A549 (cell line): ENCODE results near the gene GSTP1. TPM values are rescaled to one million over a fixed set of nuclear protein-coding genes. Genes with fewer than 3 reads are reported as not detected.
"Not testable (repeated sequence)": the region's sequence is repeated elsewhere in the genome, so short reads cannot be mapped to it uniquely, and the experiment has no call there.

Experiments used
- ATAC-seq, 2 experiments: fragments of 200-7000 bp in 1 of 2; fragments of >200 bp in 1 of 2; cut with Nextera tagmentation in 1 of 2; cut with Tn5 transposase in 1 of 2; 3 replicates each; pipeline versions ENCODE4 v1.8.0 to v1.9.1; 2018 to 2020; ENCODE audit warnings: mild to moderate bottlenecking in 1 of 2, moderate library complexity in 1 of 2
- CTCF ChIA-PET: fragments of 300-600 bp; sonication (Branson Sonifier 250); formaldehyde crosslinking; extraction: SDS; loops from one replicate; lab custom pipeline; 2021; ENCODE audit warnings: antibody characterized with exemption, inconsistent platforms; lab: Yijun Ruan, JAX
- POLR2A ChIA-PET: fragments of 350-600 bp; formaldehyde crosslinking; extraction: SDS; loops from one replicate; lab custom pipeline; 2021; ENCODE audit warnings: antibody characterized with exemption, inconsistent platforms; lab: Yijun Ruan, JAX
- DNase-seq, 2 experiments: peaks; one replicate each; pipeline versions ENCODE4 v3.0.0 to v3.0.0-alpha.2; 2011 to 2016; ENCODE audit warnings: low read depth in 1 of 2, low spot score in 1 of 2
- FAIRE-seq: peaks from 2 replicates; lab custom pipeline; 2011; peaks lifted over from hg19 to GRCh38; lab: Jason Lieb, UNC
- H3K27ac ChIP-seq, 2 experiments: fragments of >200 bp; sonication (Bioruptor Twin); formaldehyde crosslinking; 3 replicates each; pipeline ENCODE4 v1.5.1; 2016 to 2017
- H3K4me1 ChIP-seq: fragments of >200 bp; sonication (Bioruptor Twin); formaldehyde crosslinking; 3 replicates; pipeline ENCODE4 v1.6.1; 2016
- H3K4me2 ChIP-seq: fragments of >200 bp; sonication (Bioruptor Twin); formaldehyde crosslinking; 3 replicates; pipeline ENCODE4 v1.6.1; 2016
- H3K4me3 ChIP-seq: fragments of >200 bp; sonication (Bioruptor Twin); formaldehyde crosslinking; 3 replicates; pipeline ENCODE4 v1.5.1; 2016
- H3K9me3 ChIP-seq: fragments of >200 bp; sonication (Bioruptor Twin); formaldehyde crosslinking; 3 replicates; pipeline ENCODE4 v1.6.1; 2016
- EHMT2 ChIP-seq: fragments of 200-600 bp; sonication (generic); IDR thresholded peaks from 2 replicates; pipeline ENCODE4 v1.6.1; 2016; ENCODE audit warnings: antibody characterized with exemption, low read depth, mild to moderate bottlenecking, moderate library complexity
- EP300 ChIP-seq, 2 experiments: fragments of >200 bp; sonication (Bioruptor Twin); formaldehyde crosslinking; IDR thresholded peaks; 2 replicates in 1 of 2; 3 replicates in 1 of 2; pipeline ENCODE4 v1.6.1; 2016 to 2017
- FOSB ChIP-seq: fragments of 250-450 bp; sonication (Bioruptor Pico); IDR thresholded peaks from 2 replicates; pipeline ENCODE4 v1.5.0; 2020; ENCODE audit warnings: mild to moderate bottlenecking, moderate library complexity
- GATA3 ChIP-seq: IDR thresholded peaks from 2 replicates; pipeline ENCODE4 v1.6.1; 2012; ENCODE audit warnings: borderline replicate concordance
- HDAC2 ChIP-seq: fragments of 200-600 bp; sonication (generic); IDR thresholded peaks from 2 replicates; pipeline ENCODE4 v1.6.1; 2016
- HMGXB4 ChIP-seq: fragments of 250-450 bp; sonication (Bioruptor Pico); IDR thresholded peaks from 2 replicates; pipeline ENCODE4 v1.5.0; 2021; ENCODE audit warnings: mild to moderate bottlenecking, moderate library complexity, borderline replicate concordance
- HOXB13 ChIP-seq: fragments of 250-450 bp; sonication (Bioruptor Pico); IDR thresholded peaks from 2 replicates; pipeline ENCODE4 v1.5.0; 2020; ENCODE audit warnings: low read depth, mild to moderate bottlenecking, moderate library complexity
- KDM5A ChIP-seq: fragments of 200-600 bp; sonication (generic); IDR thresholded peaks from 2 replicates; pipeline ENCODE4 v1.6.1; 2016; ENCODE audit warnings: antibody characterized with exemption, mild to moderate bottlenecking
- NFE2L2 ChIP-seq: fragments of 150-350 bp; conservative IDR thresholded peaks from 2 replicates; pipeline ENCODE4 v1.6.1; 2014; ENCODE audit warnings: low read length
- NPAS2 ChIP-seq: fragments of 250-450 bp; sonication (Bioruptor Pico); IDR thresholded peaks from 2 replicates; pipeline ENCODE4 v1.8.0; 2022; ENCODE audit warnings: mild to moderate bottlenecking, moderate library complexity, borderline replicate concordance
- NR3C1 ChIP-seq: fragments of >200 bp; sonication (Bioruptor Twin); formaldehyde crosslinking; IDR thresholded peaks from 3 replicates; pipeline ENCODE4 v1.6.1; 2017
- PHF8 ChIP-seq: fragments of 200-600 bp; sonication (generic); IDR thresholded peaks from 2 replicates; pipeline ENCODE4 v1.6.1; 2016; ENCODE audit warnings: low read depth, mild to moderate bottlenecking, antibody characterized with exemption, moderate library complexity, borderline replicate concordance
- RAD21 ChIP-seq, 2 experiments: fragments of >200 bp in 1 of 2; sonication (Bioruptor Twin) in 1 of 2; formaldehyde crosslinking in 1 of 2; IDR thresholded peaks in 1 of 2; conservative IDR thresholded peaks in 1 of 2; 2 replicates in 1 of 2; 3 replicates in 1 of 2; pipeline ENCODE4 v1.6.1; 2012 to 2018; ENCODE audit warnings: inconsistent platforms in 1 of 2
- SREBF2 ChIP-seq: fragments of 450-650 bp; IDR thresholded peaks from 2 replicates; pipeline ENCODE4 v1.6.1; 2014; ENCODE audit warnings: mild to moderate bottlenecking, moderate library complexity
- USF2 ChIP-seq: fragments of 450-650 bp; IDR thresholded peaks from 2 replicates; pipeline ENCODE4 v1.6.1; 2014; ENCODE audit warnings: antibody characterized with exemption
- ZFP36 ChIP-seq: fragments of 450-650 bp; IDR thresholded peaks from 2 replicates; pipeline ENCODE4 v1.6.1; 2014; ENCODE audit warnings: borderline replicate concordance; ENCODE audit not compliant: partially characterized antibody
- ZNF302 ChIP-seq: fragments of 250-450 bp; sonication (Bioruptor Pico); IDR thresholded peaks from 2 replicates; pipeline ENCODE4 v1.9.0; 2021; ENCODE audit warnings: inconsistent platforms, mild to moderate bottlenecking, moderate library complexity
- WGBS: methylation state at CpG from one replicate; pipeline ENCODE4 v1.1.6; 2017; ENCODE audit errors: missing lambda C conversion rate; 5-methylcytosine and 5-hydroxymethylcytosine counted together
- polyA plus RNA-seq, 4 experiments: library from polyadenylated mRNA; depleted of rRNA in 3 of 4; stranded (reverse); fragments of >200 nt; fragmentation: RNase III in 1 of 4; extraction: RNeasy Plus Mini Kit Qiagen cat#74134 plus additional on column Dnase treatment in 1 of 4; gene quantifications; 2 replicates in 3 of 4; 3 replicates in 1 of 4; pipeline ENCODE4 v1.2.3, GENCODE V29; 2011 to 2017

GSTP1 gene
- polyA plus RNA-seq, 2 of the 4 experiments (the other 2 are of a cell fraction), result 991 to 1,034 TPM

GRCh38 chr11:67593565-67593905, 9.9 kb downstream of the GSTP1 start (continued):
- TF ChIP-seq NPAS2 (CRISPR knock-in tag) (no peak), HMGXB4 (CRISPR knock-in tag) (no peak), RAD21 (conservative IDR thresholded peaks at IDR 0.05 in 1 of 2, IDR thresholded peaks at IDR 0.05 in 1 of 2) (no peak), NFE2L2 (no peak), NR3C1 (no peak), KDM5A (no peak), FOSB (CRISPR knock-in tag) (no peak)

GRCh38 chr11:67594480-67594879, 10.9 kb downstream of the GSTP1 start:
- no peak for DNase-seq
- ATAC-seq, result no peak
- no peak overlapping the region for H3K4me2 ChIP-seq
- no peaks in the 10 kb centered on the region for H3K4me1 ChIP-seq
- WGBS, result 49% methylated on average over 3 of the region's 3 CpGs
- CTCF ChIA-PET, result interaction anchor here (1.4 to 1.9 kb wide), 4 partner anchors 8 to 35 kb away, joined by 3 to 7 read pairs (median 4); partner anchors contain the start of gene NUDT8
- H3K4me3 ChIP-seq, result no peak overlapping the region
- H3K27ac ChIP-seq, result no peak overlapping the region
- POLR2A ChIA-PET, result no interaction called here
- no peak for FAIRE-seq
- peaks cover 6% of the 10 kb centered on the region; the same call in 1 of the 3 replicates for H3K9me3 ChIP-seq
- TF ChIP-seq HOXB13 (CRISPR knock-in tag) (no peak), EHMT2 (no peak), FOSB (CRISPR knock-in tag) (no peak), KDM5A (no peak), PHF8 (no peak), HDAC2 (no peak), USF2 (no peak), GATA3 (no peak), ZFP36 (no peak), EP300 (IDR thresholded peaks at IDR 0.05) (no peak), ZNF302 (no peak)
- TF ChIP-seq, all 56 proteins: peak for 0

DNA sequence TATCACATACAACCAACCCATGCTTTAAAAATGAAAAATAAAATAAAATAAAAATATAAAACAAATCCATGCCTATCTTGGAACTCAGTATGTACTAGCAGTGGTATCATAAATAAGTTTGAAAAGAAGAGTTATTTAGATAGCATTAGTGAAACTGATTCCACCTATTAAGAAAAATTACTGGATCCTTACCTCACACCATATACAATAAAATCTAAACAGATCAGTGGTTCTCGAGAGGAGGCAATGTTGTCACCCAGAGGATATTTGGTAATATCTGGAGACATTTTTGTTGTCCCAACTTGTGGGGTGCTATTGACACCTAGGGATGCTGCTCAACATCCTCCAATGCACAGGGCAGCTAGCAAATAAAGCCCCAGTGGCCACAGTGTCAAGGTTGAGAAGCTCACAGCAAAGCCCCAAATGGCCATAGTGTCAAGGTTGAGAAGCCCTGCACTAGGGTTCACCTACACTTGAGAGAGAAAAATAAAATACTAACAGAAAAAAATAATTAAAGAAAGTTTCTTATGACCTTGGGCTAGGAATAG, 13.2 kb downstream of the GSTP1 start:
- ATAC-seq, result no peak
- H3K9me3 ChIP-seq, result peaks cover 6% of the 10 kb centered on the region; the same call in 1 of the 3 replicates
- POLR2A ChIA-PET, result no interaction called here
- no peaks in the 10 kb centered on the region for H3K4me1 ChIP-seq
- WGBS, result 71% methylated on average over 1 of the region's 1 CpG
- no peak for FAIRE-seq
- CTCF ChIA-PET, result interaction anchor here (0.9 to 1.8 kb wide), 3 partner anchors 9 to 126 kb away, joined by 3 to 6 read pairs (median 5); no protein-coding TSS in a partner anchor
- TF ChIP-seq HMGXB4 (CRISPR knock-in tag) (no peak), SREBF2 (no peak)
- no peak overlapping the region for H3K27ac ChIP-seq
- no peak overlapping the region for H3K4me3 ChIP-seq
- no peak for DNase-seq
- no peak overlapping the region for H3K4me2 ChIP-seq

DNA sequence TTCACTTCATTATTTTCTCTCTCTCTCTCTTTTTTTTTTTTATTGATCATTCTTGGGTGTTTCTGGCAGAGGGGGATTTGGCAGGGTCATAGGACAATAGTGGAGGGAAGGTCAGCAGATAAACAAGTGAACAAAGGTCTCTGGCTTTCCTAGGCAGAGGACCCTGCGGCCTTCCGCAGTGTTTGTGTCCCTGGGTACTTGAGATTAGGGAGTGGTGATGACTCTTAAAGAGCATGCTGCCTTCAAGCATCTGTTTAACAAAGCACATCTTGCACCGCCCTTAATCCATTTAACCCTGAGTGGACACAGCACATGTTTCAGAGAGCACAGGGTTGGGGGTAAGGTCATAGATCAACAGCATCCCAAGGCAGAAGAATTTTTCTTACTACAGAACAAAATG, 13.8 kb downstream of the GSTP1 start:
- H3K4me1 ChIP-seq, H3K4me3 ChIP-seq, FAIRE-seq, POLR2A ChIA-PET, H3K27ac ChIP-seq, DNase-seq, ATAC-seq, H3K9me3 ChIP-seq, H3K4me2 ChIP-seq: not testable (repeated sequence)
- 77% methylated on average over 1 of the region's 3 CpGs for WGBS
- CTCF ChIA-PET, result interaction anchor here (0.9 to 1.8 kb wide), 2 partner anchors 16 to 125 kb away, joined by 3 to 5 read pairs; no protein-coding TSS in a partner anchor

DNA sequence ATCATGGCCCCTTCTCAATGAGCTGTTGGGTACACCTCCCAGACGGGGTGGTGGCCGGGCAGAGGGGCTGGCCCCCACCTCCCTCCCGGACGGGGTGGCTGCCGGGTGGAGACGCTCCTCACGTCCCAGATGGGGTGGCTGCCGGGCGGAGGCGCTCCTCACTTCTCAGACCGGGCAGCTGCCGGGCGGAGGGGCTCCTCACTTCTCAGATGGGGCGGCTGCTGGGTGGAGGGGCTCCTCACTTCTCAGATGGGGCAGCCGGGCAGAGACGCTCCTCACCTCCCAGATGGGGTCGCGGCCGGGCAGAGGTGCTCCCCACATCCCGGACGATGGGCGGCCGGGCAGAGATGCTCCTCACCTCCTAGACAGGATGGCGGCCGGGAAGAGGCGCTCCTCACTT, 14.4 kb downstream of the GSTP1 start:
- FAIRE-seq, H3K27ac ChIP-seq, H3K4me1 ChIP-seq, H3K4me3 ChIP-seq, H3K4me2 ChIP-seq, DNase-seq, ATAC-seq, POLR2A ChIA-PET, H3K9me3 ChIP-seq: not testable (repeated sequence)
- CTCF ChIA-PET, result interaction anchor here (0.9 to 1.8 kb wide), 3 partner anchors 16 to 125 kb away, joined by 3 to 5 read pairs (median 3); no protein-coding TSS in a partner anchor
- 70% methylated on average over 6 of the region's 26 CpGs for WGBS
